ENCODE measurements around the gene U2AF2. TPM values are rescaled to one million over a fixed set of nuclear protein-coding genes. Genes with fewer than 3 reads are reported as not detected.

U2AF2 gene
- total RNA-seq, 1 experiment from 2014 or later, result 323 TPM

- BruUV-seq (replicated peaks), result no TSS peak
- Histone ChIP-seq H3K4me1 (replicated peaks; ENCODE audit: insufficient read depth) (no peaks in the 10 kb centered on the region), H3K36me3 (ENCODE audit: low read depth) (peaks cover 25% of the 10 kb centered on the region), H3K4me2 (no peak overlapping the region), H3K79me2 (ENCODE audit: low read depth) (peaks cover 24% of the 10 kb centered on the region), H3F3A (ENCODE audit: insufficient read depth, low read depth) (no peaks in the 10 kb centered on the region), H3K9me2 (ENCODE audit: insufficient read depth) (no peaks in the 10 kb centered on the region), H3K9me3 (ENCODE audit: insufficient read depth, low read depth) (no peaks in the 10 kb centered on the region), H4K20me1 (ENCODE audit: insufficient read depth) (peaks cover 60% of the 10 kb centered on the region), H3K27ac (no peak overlapping the region), H3K4me3 (no peak overlapping the region), H2AFZ (no peak overlapping the region), H3K27me3 (ENCODE audit: insufficient read depth, low read depth) (no peaks in the 10 kb centered on the region)
- ChIA-PET CTCF (no interaction called here), POLR2A (ENCODE audit: unreplicated experiment) (no interaction called here)
- no peak for TF ChIP-seq CTCF (conservative IDR thresholded peaks at IDR 0.05)
- TF ChIP-seq EZH2 (IDR thresholded peaks at IDR 0.05; ENCODE audit: low read depth), result no peak
- DNase-seq, result no peak
- intact Hi-C loops (cut with micrococcal nuclease; ENCODE audit: unreplicated experiment), result no loop called here
Observed at GRCh38 chr19:55684946-55685681, 30.3 kb downstream of the U2AF2 start.

GRCh38 chr19:55685776-55686175 is 30.9 kb downstream of the U2AF2 start:
- no peak overlapping the region for H3K4me2 ChIP-seq
- H3K4me1 ChIP-seq (replicated peaks; ENCODE audit: insufficient read depth), result no peaks in the 10 kb centered on the region
- H3K27ac ChIP-seq, result no peak overlapping the region
- H3K36me3 ChIP-seq (ENCODE audit: low read depth), result peaks cover 21% of the 10 kb centered on the region
- peaks cover 18% of the 10 kb centered on the region for H3K79me2 ChIP-seq (ENCODE audit: low read depth)
- H2AFZ ChIP-seq, result no peak overlapping the region
- no TSS peak for BruUV-seq (replicated peaks)
- intact Hi-C loops (cut with micrococcal nuclease; ENCODE audit: unreplicated experiment), result no loop called here
- no peak for TF ChIP-seq EZH2 (IDR thresholded peaks at IDR 0.05; ENCODE audit: low read depth)
- no peak for TF ChIP-seq CTCF (conservative IDR thresholded peaks at IDR 0.05)
- no peak for DNase-seq
- CTCF ChIA-PET, result no interaction called here
- H3K27me3 ChIP-seq (ENCODE audit: insufficient read depth, low read depth), result no peaks in the 10 kb centered on the region
- no peaks in the 10 kb centered on the region for H3F3A ChIP-seq (ENCODE audit: insufficient read depth, low read depth)
- H3K9me2 ChIP-seq (ENCODE audit: insufficient read depth), result no peaks in the 10 kb centered on the region
- peaks cover 53% of the 10 kb centered on the region for H4K20me1 ChIP-seq (ENCODE audit: insufficient read depth)
- no peaks in the 10 kb centered on the region for H3K9me3 ChIP-seq (ENCODE audit: insufficient read depth, low read depth)
- POLR2A ChIA-PET (ENCODE audit: unreplicated experiment), result no interaction called here
- H3K4me3 ChIP-seq, result no peak overlapping the region

- ChIA-PET POLR2A (ENCODE audit: unreplicated experiment) (no interaction called here), CTCF (no interaction called here)
- Histone ChIP-seq H3K4me1 (replicated peaks; ENCODE audit: insufficient read depth) (no peaks in the 10 kb centered on the region), H3F3A (ENCODE audit: insufficient read depth, low read depth) (no peaks in the 10 kb centered on the region), H3K9me3 (ENCODE audit: insufficient read depth, low read depth) (no peaks in the 10 kb centered on the region), H3K27me3 (ENCODE audit: insufficient read depth, low read depth) (no peaks in the 10 kb centered on the region), H3K36me3 (ENCODE audit: low read depth) (peaks cover 14% of the 10 kb centered on the region; the same call in 1 of the 2 replicates), H2AFZ (no peak overlapping the region), H3K27ac (no peak overlapping the region), H3K79me2 (ENCODE audit: low read depth) (peaks cover 11% of the 10 kb centered on the region), H3K4me3 (no peak overlapping the region), H3K9me2 (ENCODE audit: insufficient read depth) (no peaks in the 10 kb centered on the region), H3K4me2 (no peak overlapping the region), H4K20me1 (ENCODE audit: insufficient read depth) (peaks cover 46% of the 10 kb centered on the region)
- TF ChIP-seq EZH2 (IDR thresholded peaks at IDR 0.05; ENCODE audit: low read depth), result no peak
- no peak for TF ChIP-seq CTCF (conservative IDR thresholded peaks at IDR 0.05)
- intact Hi-C loops (cut with micrococcal nuclease; ENCODE audit: unreplicated experiment), result no loop called here
- no peak for DNase-seq
- no TSS peak for BruUV-seq (replicated peaks)
Observed at GRCh38 chr19:55686311-55687050, 31.6 kb downstream of the U2AF2 start.
